Mesothelial cell of epicardium (in vitro differentiated cells): Measurements from ENCODE around the gene CCNF. TPM values are rescaled to one million over a fixed set of nuclear protein-coding genes. Genes with fewer than 3 reads are reported as not detected.
"Not testable (repeated sequence)": the region's sequence is repeated elsewhere in the genome, so short reads cannot be mapped to it uniquely, and the experiment has no call there.

Experiments used
- DNase-seq, 2 experiments: peaks; one replicate each; pipeline ENCODE4 v3.0.0; 2021; ENCODE audit warnings: low spot score in 2 of 2; ENCODE audit not compliant: unreplicated experiment in 2 of 2
- H3K27ac Mint-ChIP-seq: 2 replicates; pipeline ENCODE4 v1.8.0; 2021; ENCODE audit warnings: mixed read lengths
- H3K27me3 Mint-ChIP-seq: 2 replicates; pipeline ENCODE4 v1.8.0; 2021; ENCODE audit warnings: low read depth, mixed read lengths
- H3K36me3 Mint-ChIP-seq: 2 replicates; pipeline ENCODE4 v1.8.0; 2021; ENCODE audit warnings: mixed read lengths
- H3K4me1 Mint-ChIP-seq: 2 replicates; pipeline ENCODE4 v1.8.0; 2021; ENCODE audit warnings: mixed read lengths
- H3K4me3 Mint-ChIP-seq: 2 replicates; pipeline ENCODE4 v1.8.0; 2021; ENCODE audit warnings: mild to moderate bottlenecking, moderate library complexity, mixed read lengths
- H3K9me3 Mint-ChIP-seq: 2 replicates; pipeline ENCODE4 v1.8.0; 2021; ENCODE audit warnings: mixed read lengths
- CTCF ChIP-seq: fragments of 200-600 bp; sonication (generic); IDR thresholded peaks from one replicate; pipeline ENCODE4 v1.5.0; 2021; ENCODE audit warnings: antibody characterized with exemption; ENCODE audit not compliant: unreplicated experiment
- total RNA-seq: library from RNA; stranded (reverse); gene quantifications from 3 replicates; pipeline ENCODE4 v1.2.1, GENCODE V29; 2021

Gene CCNF
- total RNA-seq, 1 donor from 2014 or later, result 17.4 TPM

- peak overlapping the region; percentile 76 for H3K4me3 Mint-ChIP-seq
- no peaks in the 10 kb centered on the region for H3K27me3 Mint-ChIP-seq
- no peaks in the 10 kb centered on the region for H3K9me3 Mint-ChIP-seq
- H3K27ac Mint-ChIP-seq, result peak overlapping the region; percentile 51
- DNase-seq, result no peak
- no peak for TF ChIP-seq CTCF
- peaks cover 10% of the 10 kb centered on the region for H3K36me3 Mint-ChIP-seq
- H3K4me1 Mint-ChIP-seq, result peaks cover 25% of the 10 kb centered on the region
These were observed 770 bp downstream of the CCNF start for GRCh38 chr16:2429771-2430663.

GRCh38 chr16:2432286-2432685 lies 3.0 kb downstream of the CCNF start:
- H3K9me3 Mint-ChIP-seq, result no peaks in the 10 kb centered on the region
- no peak overlapping the region for H3K4me3 Mint-ChIP-seq
- DNase-seq, result no peak
- H3K27ac Mint-ChIP-seq, result no peak overlapping the region
- no peak for TF ChIP-seq CTCF
- no peaks in the 10 kb centered on the region for H3K27me3 Mint-ChIP-seq
- H3K4me1 Mint-ChIP-seq, result peaks cover 25% of the 10 kb centered on the region
- H3K36me3 Mint-ChIP-seq, result peaks cover 17% of the 10 kb centered on the region

- H3K36me3 Mint-ChIP-seq, result peaks cover 18% of the 10 kb centered on the region
- DNase-seq, result no peak
- H3K4me3 Mint-ChIP-seq, result no peak overlapping the region
- no peak for TF ChIP-seq CTCF
- H3K27ac Mint-ChIP-seq, result no peak overlapping the region
- no peaks in the 10 kb centered on the region for H3K9me3 Mint-ChIP-seq
- no peaks in the 10 kb centered on the region for H3K27me3 Mint-ChIP-seq
- peaks cover 20% of the 10 kb centered on the region for H3K4me1 Mint-ChIP-seq
These were observed 3.7 kb downstream of the CCNF start for GRCh38 chr16:2432801-2433505.

DNA sequence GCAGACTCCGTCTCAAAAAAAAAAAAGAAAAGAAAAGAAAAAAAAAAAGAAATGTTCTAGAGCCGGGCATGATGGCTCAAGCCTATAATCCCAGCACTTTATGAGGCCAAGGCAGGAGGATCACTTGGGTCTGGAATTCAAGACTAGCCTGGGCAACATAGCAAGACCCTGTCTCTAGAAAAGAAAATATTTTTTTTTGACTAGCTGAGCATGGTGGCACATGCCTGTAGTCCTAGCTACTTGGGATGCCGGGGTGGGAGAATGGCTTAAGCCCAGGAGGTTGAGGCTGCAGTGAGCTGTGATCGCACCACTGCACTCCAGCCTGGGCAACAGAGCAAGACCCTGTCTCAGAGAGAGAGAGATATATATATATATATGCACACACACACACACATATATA lies 6.0 kb downstream of the CCNF start:
- not testable (repeated sequence) for DNase-seq, H3K4me1 Mint-ChIP-seq, H3K4me3 Mint-ChIP-seq, H3K27me3 Mint-ChIP-seq, H3K27ac Mint-ChIP-seq, H3K9me3 Mint-ChIP-seq
- H3K36me3 Mint-ChIP-seq, result peaks cover 26% of the 10 kb centered on the region

- Mint-ChIP-seq H3K27ac (no peak overlapping the region), H3K27me3 (no peaks in the 10 kb centered on the region), H3K4me1 (no peaks in the 10 kb centered on the region), H3K4me3 (no peak overlapping the region), H3K9me3 (no peaks in the 10 kb centered on the region), H3K36me3 (peaks cover 27% of the 10 kb centered on the region)
- no peak for DNase-seq
- no peak for TF ChIP-seq CTCF
These were observed 6.9 kb downstream of the CCNF start for GRCh38 chr16:2436110-2436509.
